HG03378 (cell line): ENCODE measurements around the gene RTF2.
"Not testable (repeated sequence)": the region's sequence is repeated elsewhere in the genome, so short reads cannot be mapped to it uniquely, and the experiment has no call there.

Source experiments
- ATAC-seq: cut with Tn5 transposase; IDR thresholded peaks from one replicate; pipeline ENCODE4 v1.9.1; 2021; ENCODE audit warnings: mild to moderate bottlenecking, moderate library complexity; ENCODE audit not compliant: unreplicated experiment

RTF2 gene

DNA sequence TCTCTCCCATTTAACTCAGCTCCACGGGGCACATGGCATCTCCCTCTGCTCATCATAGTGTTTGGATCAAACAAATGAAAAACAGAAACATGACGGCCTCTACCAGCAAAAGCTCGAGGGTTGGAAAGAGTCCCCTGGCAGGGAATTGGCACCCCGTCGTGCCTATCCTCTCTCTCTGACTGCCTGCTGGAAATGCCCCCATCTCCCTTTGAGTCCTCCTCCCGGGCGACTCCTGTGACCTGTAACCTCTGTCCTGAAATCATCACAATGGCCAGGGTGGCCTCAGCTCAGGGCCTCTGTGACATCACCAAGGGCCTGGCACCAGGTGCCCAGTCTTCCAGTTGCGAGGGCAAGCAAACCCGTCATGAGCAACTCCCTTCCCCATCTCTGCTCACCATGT lies 64.5 kb downstream of the RTF2 start, which contains the start of gene FAM209B:
Gene FAM209B (plus strand): TSS at position 301 of the 400 bp plus-strand sequence. CDS start 96 bp downstream, at position 397.
- ATAC-seq = not testable (repeated sequence)

- no peak for ATAC-seq
These were observed 69.6 kb downstream of the RTF2 start for GRCh38 chr20:56537997-56538396.

GRCh38 chr20:56540415-56540814 lies 72.0 kb downstream of the RTF2 start:
- ATAC-seq = no peak

DNA sequence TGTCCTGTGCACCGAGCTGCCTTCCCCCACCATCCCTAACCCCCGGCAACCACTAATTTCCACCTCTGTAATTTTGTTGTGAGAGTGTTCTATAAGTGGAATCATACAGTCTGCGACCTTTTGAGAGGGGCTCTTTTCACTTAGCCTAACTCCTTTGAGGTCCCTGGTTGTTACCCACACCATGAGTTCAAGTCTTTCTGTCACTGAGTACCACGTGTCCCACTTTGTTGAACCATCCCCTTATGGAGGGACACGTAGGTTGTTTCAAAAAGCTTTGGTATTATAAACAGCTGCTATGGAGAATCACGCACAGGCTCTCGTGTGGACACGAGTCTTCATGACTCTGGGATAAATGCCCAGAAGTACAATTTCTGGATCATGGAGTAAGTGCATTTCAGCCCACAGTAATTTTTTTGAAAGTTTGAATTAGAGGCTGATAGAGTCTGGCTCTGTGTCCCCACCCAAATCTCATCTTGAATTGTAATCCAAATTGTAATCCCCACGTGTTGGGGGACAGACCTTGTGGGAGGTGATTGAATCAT lies 74.1 kb downstream of the RTF2 start:
- ATAC-seq = no peak

GRCh38 chr20:56551571-56551970 lies 83.1 kb downstream of the RTF2 start:
- no peak for ATAC-seq

DNA sequence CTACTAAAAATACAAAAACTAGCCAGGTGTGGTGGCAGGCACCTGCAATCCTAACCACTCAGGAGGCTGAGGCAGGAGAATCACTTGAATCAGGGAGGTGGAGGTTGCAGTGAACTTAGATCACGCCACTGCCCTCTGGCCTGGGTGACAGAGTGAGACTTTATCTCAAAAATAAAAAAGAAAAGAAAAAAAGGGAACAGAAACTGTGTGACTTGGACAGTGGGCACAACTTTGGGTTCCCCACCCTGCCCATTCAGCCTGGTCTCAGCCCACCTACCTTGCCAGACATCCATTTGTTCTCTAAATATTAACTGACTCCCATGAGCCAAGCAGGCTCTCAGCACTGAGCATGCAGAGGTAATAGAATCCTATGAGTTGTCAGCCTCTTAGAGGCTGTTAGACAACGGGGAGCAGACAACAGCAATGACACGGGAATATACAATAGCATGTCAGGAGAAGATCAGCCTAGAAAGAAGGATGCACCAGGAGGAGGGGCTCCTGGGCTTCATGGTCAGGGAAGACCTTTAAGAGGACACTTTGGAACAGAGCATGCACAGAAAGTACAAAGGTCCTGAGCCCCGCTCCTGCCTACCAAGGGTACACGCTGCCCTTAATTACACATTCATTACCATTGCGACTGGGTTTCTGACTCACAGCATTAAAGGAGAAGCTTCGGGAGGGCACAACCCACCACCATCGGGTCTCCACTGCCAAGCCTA lies 84.6 kb downstream of the RTF2 start:
- ATAC-seq = no peak

GRCh38 chr20:56554869-56555268 lies 86.4 kb downstream of the RTF2 start:
- peak; percentile 96 for ATAC-seq

GRCh38 chr20:56558968-56559367 lies 90.5 kb downstream of the RTF2 start:
- no peak for ATAC-seq

DNA sequence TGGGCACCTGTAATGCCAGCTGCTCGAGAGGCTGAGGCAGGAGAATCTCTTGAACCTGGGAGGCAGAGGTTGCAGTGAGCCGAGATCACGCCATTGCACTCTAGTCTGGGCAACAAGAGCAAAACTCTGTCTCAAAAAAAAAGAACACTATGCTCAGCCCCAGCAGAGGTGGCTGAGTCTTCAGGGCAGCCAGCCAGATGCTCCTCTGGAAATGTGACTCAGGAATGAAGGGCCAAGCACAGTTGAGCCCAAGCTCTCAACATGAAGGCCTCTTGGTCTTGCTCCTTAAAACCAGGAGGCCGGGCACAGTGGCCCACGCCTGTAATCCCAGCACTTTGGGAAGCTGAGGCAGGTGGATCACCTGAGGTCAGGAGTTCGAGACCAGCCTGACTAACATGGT lies 96.1 kb downstream of the RTF2 start:
- ATAC-seq = not testable (repeated sequence)

GRCh38 chr20:56565511-56565910 lies 97.1 kb downstream of the RTF2 start:
- no peak for ATAC-seq

DNA sequence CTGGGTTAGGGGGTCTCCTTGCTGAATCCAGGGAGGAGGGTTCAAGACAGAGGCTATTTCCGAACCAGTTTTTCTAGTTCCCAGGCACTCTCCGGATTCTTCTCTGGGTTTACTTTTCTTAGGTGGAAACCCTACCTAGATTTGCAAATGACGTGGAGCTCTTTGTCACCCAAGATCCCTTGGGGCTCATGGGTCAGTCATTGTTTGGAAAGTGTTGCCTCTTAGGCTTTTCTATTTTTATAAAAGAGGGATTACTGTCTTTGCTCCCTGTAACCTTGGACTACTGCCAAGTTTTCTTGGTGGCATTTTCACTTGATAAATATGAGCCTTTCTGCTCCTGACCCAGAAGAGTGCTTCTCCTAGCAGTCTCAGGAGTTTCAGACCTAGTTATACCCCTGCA lies 98.2 kb downstream of the RTF2 start:
- no peak for ATAC-seq
